Esophagus muscularis mucosa (tissue), 4 donors: ENCODE data around the gene KDM1A.
A peak's percentile ranks its signal among the peaks of the same experiment; 100 is the strongest.

ENCODE experiments used
- CTCF ChIP-seq, 3 experiments: fragments of 200-600 bp in 2 of 3; fragments of 450-650 bp in 1 of 3; sonication (generic) in 2 of 3; IDR thresholded peaks; one replicate each; pipeline ENCODE4 v1.5.1; 2017 to 2019; ENCODE audit warnings: antibody characterized with exemption in 3 of 3, mild to moderate bottlenecking in 2 of 3, moderate library complexity in 1 of 3
- EP300 ChIP-seq: sonication (generic); formaldehyde crosslinking; IDR thresholded peaks from one replicate; pipeline ENCODE4 v1.6.1; 2017; ENCODE audit warnings: antibody characterized with exemption
- POLR2A ChIP-seq: fragments of 450-650 bp; IDR thresholded peaks from one replicate; pipeline ENCODE4 v1.6.1; 2017; ENCODE audit warnings: antibody characterized with exemption, moderate library complexity, mild to moderate bottlenecking, low read depth
- POLR2AphosphoS5 ChIP-seq, 2 donors: sonication (generic); formaldehyde crosslinking; IDR thresholded peaks; one replicate each; pipeline ENCODE4 v1.6.1; 2017; ENCODE audit warnings: antibody characterized with exemption in 2 of 2

DNA sequence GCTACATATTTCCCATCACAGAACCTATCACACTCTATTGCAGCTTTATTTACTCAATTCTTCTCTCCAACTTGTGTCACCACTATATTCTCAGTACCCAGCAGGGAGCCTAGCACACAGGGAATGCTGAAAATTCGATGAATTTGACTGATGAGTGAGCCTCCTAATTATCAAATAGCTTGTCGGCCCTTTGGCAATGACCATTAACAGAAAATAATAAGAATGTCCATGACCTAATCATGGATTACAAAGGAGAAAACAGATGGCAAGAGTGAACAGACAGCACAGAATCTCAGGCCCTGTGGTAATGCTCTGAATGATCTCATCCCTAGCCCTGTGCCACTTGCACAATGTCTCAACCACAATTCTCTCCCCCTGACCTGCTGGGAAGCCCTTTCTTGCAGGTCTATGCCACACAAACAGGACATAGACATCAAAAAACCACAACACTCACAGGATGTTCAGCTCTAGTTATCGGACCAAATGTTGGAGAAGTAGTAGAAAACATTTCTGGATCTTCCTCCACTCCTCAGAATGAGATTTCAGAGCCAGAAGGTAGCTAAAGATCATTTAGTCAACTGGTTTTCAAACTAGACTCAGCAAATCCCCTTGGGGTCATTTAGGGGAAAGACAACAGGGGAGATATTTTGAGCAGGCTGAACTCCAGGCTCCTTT is 80.9 kb downstream of the KDM1A start:
- TF ChIP-seq CTCF (IDR thresholded peaks at IDR 0.05) (no peak), POLR2A (no peak), EP300 (no peak), POLR2AphosphoS5 (IDR thresholded peaks at IDR 0.05) (peak; percentile 25 to 47)
